GM19025 (cell line): Measurements from ENCODE around the gene NEURL4.
"Not testable (repeated sequence)": the region's sequence is repeated elsewhere in the genome, so short reads cannot be mapped to it uniquely, and the experiment has no call there.

Experiments
- ATAC-seq: cut with Tn5 transposase; IDR thresholded peaks from one replicate; pipeline ENCODE4 v1.9.1; 2021; ENCODE audit warnings: mild to moderate bottlenecking, low read depth, moderate library complexity; ENCODE audit not compliant: unreplicated experiment

NEURL4 gene

GRCh38 chr17:7328840-7329373 lies at the start of gene NEURL4:
TSS of gene NEURL4 (minus strand) at chr17:7329335. CDS start at chr17:7329312, 23 bp downstream.
- ATAC-seq, result peak; percentile 6

GRCh38 chr17:7374353-7374752 lies 45.2 kb upstream of the NEURL4 start:
- ATAC-seq, result no peak

DNA sequence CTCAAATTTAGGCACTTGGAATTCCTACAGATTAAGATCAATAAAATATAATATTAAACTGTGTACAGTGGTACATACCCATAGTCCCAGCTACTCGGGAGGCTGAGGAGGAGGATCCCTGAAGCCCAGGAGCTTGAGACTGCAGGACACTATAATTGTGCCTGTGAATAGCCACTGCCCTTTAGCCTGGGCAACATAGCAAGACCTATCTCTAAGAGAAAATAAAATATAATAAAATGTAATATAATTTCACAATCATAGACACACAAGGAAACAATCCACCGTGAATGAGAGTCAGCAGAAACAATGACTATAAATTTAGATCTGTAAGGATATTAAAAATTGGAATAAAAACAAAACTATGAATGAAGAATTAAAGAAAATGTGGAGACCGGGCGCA lies 41.7 kb upstream of the NEURL4 start:
- no peak for ATAC-seq

GRCh38 chr17:7369825-7370224 lies 40.7 kb upstream of the NEURL4 start:
- ATAC-seq, result no peak

- ATAC-seq, result not testable (repeated sequence)
Observed at GRCh38 chr17:7368599-7368994, 39.5 kb upstream of the NEURL4 start.

DNA sequence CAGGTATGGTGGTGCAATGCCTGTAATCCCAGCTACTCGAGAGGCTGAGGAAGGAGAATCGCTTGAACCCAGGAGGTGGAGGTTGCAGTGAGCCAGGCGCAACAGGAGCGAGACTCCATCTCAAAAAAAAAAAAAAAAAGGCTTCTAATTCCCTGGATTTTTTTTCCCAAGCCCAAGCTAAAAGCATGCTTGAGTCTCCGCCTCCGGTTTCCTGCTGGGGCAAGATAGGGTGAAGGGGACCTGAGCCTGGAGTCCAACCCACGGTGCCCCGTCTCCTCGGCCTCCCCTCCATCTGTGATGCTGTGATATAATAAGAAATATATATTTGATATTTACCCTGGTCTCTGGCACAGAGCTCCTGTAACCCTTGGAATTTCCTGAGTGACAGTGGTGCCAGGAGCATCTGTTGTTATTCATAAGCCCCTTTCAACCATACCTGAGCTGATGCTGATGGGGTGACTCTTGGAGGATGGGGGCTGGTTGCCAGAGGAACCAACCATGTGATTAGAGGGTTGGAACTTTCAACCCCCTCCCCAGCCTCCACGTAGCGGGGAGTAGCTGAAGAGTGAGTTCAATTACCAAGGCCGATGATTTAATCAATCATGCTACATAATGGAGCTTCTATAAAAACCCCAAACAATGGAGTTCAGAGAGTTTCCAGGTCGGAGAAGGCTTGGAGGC lies 38.9 kb upstream of the NEURL4 start:
- no peak for ATAC-seq

- ATAC-seq, result no peak
Observed at GRCh38 chr17:7367083-7367482, 37.9 kb upstream of the NEURL4 start.

GRCh38 chr17:7365963-7366362 lies 36.8 kb upstream of the NEURL4 start:
- ATAC-seq, result not testable (repeated sequence)

- no peak for ATAC-seq
Observed at GRCh38 chr17:7363311-7363710, 34.2 kb upstream of the NEURL4 start.

- ATAC-seq, result no peak
Observed at GRCh38 chr17:7361906-7362305, 32.8 kb upstream of the NEURL4 start.

DNA sequence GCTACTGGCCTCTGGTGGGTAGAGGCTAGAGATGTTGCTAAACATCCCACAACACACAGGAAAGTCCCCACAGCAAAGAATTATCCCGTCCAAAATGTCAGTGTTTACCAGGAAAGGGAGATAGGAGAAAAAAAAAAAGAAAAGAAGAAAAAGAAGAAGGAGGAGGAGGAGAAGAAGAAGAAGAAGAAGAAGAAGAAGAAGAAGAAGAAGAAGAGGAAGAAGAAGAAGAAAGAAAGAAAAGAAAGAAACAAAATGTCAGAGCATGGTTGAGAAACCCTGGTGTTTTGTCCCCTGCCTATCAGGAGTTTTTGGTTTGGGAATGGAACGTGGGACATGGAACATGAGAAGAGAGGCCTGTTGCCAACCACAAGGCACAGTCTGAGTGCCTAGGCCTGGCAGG lies 28.2 kb upstream of the NEURL4 start:
- ATAC-seq, result no peak

- ATAC-seq, result no peak
Observed at GRCh38 chr17:7356756-7357155, 27.6 kb upstream of the NEURL4 start.

DNA sequence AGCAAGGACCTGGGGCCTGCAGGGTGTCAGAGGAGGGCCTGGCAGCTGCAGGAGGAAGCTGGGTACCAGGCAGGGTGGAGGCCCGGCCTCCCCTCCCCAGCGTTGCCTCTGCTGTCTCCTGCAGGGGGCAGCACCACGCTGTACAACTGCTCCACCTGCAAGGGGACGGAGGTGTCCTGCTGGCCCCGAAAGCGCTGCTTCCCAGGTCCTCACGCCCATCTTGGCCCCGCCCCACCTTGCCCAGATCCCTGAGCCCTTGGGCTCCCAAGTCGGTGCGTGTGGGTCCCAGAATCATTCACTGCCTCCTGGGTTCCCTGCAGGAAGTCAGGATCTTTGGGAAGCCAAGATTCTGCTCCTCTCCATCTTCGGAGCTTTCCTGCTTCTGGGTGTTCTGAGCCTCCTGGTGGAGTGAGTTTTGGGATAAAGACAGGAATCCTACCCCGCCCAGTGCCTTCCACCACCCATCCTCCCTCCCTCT lies 27.0 kb upstream of the NEURL4 start:
- ATAC-seq, result no peak

DNA sequence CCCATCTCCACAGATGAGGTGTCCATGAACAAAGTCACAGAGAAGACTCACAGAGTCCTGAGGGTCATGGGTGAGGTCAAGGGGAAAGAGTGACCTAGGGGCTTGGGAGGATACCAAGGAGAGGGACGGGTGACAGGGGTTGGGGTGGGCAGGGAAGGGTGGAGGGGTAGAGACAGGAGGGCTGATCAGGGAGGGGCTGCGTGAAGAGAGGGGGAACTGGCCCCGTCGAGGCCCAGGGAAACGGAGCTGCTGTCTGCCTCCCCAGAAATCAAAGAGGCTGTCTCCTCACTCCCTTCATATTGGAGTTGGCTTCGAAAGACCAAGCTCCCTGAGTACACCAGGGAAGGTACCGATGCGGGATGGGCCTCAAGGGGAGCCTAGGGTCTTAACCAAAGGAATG lies 26.4 kb upstream of the NEURL4 start:
- ATAC-seq, result no peak

DNA sequence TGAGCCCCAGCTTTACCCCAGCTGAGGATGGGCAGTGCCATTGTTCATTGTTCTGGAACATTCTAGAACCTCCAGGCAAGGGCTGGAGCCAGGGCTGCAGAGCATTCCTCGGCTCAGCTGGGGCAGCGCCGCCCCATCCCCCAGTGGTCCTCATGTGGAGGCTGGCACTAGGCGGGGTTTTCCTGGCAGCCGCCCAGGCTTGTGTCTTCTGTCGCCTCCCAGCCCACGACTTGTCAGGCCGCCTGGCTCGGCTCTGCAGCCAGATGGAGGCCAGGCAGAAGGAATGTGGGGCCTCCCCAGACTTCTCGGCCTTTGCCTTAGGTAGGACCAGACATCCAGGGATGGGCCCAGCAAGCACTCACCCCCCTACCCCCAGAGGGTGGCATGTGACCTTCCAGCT lies 25.9 kb upstream of the NEURL4 start, which contains the start of gene TMEM95:
TMEM95 (plus strand) TSS at position 104 of the 400 bp plus-strand sequence; CDS start at position 153, 49 bp downstream.
- ATAC-seq, result no peak

GRCh38 chr17:7354262-7354843 lies 25.2 kb upstream of the NEURL4 start:
- ATAC-seq, result no peak

- ATAC-seq, result no peak
Observed at GRCh38 chr17:7352910-7353635, 23.9 kb upstream of the NEURL4 start.

GRCh38 chr17:7352503-7352889 lies 23.4 kb upstream of the NEURL4 start:
- no peak for ATAC-seq

DNA sequence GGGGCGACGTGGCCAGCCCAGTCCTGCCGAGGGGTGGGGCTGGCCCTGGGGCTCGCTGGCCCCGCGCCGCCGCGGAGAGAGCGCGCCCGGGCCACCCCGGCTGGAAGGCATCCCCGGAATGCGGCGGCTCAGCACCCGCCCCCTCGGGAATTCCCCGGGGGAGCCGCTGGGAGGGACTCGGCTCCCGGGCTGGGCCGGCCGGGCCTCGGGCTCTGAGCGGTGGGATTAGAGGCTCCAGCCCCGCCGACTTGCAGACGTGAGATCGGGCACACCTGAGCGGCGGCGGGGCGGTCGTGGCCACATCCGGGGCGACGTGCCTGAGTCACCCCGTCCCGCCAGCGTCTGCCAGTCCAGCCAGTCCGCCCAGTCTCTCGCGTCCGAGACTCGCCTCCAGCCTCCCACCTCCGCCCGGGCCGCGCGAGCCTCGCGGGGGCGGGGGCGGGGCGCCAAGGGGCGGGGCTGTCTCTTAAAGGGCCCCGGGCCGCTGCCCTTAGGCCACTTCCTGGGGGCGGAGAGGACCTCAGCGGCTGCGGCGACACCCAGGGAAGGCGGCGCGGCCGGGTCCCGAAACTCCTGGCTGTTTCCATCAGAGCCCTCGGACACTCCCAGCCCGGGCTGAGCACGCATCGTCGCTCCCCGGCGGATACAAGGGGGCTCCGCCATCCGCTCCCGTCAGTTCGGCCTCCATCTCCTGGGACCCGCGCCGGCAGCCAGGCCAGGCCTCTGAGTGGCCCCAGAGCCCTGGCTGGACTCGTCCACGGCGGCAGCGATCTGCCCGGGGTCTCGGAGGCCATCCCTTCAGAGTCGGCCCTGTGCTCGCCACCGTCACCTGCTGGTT lies 22.7 kb upstream of the NEURL4 start, which contains the start of gene KCTD11:
KCTD11 (plus strand) TSS at position 498 of the 838 bp plus-strand sequence.
- peak; percentile 65 for ATAC-seq
